Kidney (tissue), 14 donors: ENCODE data around the gene CHFR. TPM values are rescaled to one million over a fixed set of nuclear protein-coding genes. Genes with fewer than 3 reads are reported as not detected.
"Not testable (repeated sequence)": the region's sequence is repeated elsewhere in the genome, so short reads cannot be mapped to it uniquely, and the experiment has no call there.

ENCODE experiments used
- DNase-seq, 5 donors: peaks; one replicate each; pipeline ENCODE4 v3.0.0-alpha.2; 2013 to 2020
- FAIRE-seq: peaks from 2 replicates; lab custom pipeline; 2012; peaks lifted over from hg19 to GRCh38; lab: Jason Lieb, UNC
- H3K27ac ChIP-seq, 2 donors: one replicate each; pipeline ENCODE4 v1.7.0; 2013; ENCODE audit warnings: low read depth in 2 of 2, low read length in 2 of 2, inconsistent platforms in 1 of 2
- H3K27me3 ChIP-seq: one replicate; pipeline ENCODE4 v1.7.1; 2013; ENCODE audit warnings: low read length, inconsistent platforms; ENCODE audit not compliant: control insufficient read depth, insufficient read depth
- H3K36me3 ChIP-seq, 3 donors: one replicate each; pipeline versions ENCODE4 v1.7.0 to v1.7.1; 2013; ENCODE audit warnings: low read length in 3 of 3, control low read depth in 1 of 3, inconsistent platforms in 1 of 3; ENCODE audit not compliant: insufficient read depth in 3 of 3, control insufficient read depth in 2 of 3
- H3K4me1 ChIP-seq, 3 donors: one replicate each; pipeline versions ENCODE4 v1.7.0 to v1.7.1; 2013; ENCODE audit warnings: low read length in 3 of 3, inconsistent platforms in 1 of 3, low read depth in 1 of 3; ENCODE audit not compliant: control insufficient read depth in 2 of 3, insufficient read depth in 2 of 3
- H3K4me3 ChIP-seq, 3 donors: one replicate each; pipeline versions ENCODE4 v1.7.0 to v1.8.1; 2013; ENCODE audit warnings: low read length in 3 of 3, control low read depth in 1 of 3, inconsistent platforms in 1 of 3
- H3K9ac ChIP-seq, 3 donors: one replicate each; pipeline versions ENCODE4 v1.7.0 to v1.7.1; 2013; ENCODE audit warnings: low read length in 3 of 3, control low read depth in 1 of 3, inconsistent platforms in 1 of 3
- H3K9me3 ChIP-seq, 3 donors: one replicate each; pipeline versions ENCODE4 v1.7.0 to v1.7.1; 2013; ENCODE audit warnings: low read length in 3 of 3, control low read depth in 1 of 3, inconsistent platforms in 1 of 3; ENCODE audit not compliant: control insufficient read depth in 2 of 3, insufficient read depth in 1 of 3
- intact Hi-C: fragments of 100-400 bp; cut with DNase I; formaldehyde crosslinking; loops from one replicate; pipeline ENCODE4 v1.11.1; 2022
- polyA plus RNA-seq: library from polyadenylated mRNA; stranded (reverse); fragments of 350-450 nt; fragmentation: Illumina TruSeq; extraction: RNeasy Lipid Tissue Mini Kit (QIAGEN cat#74804); gene quantifications from one replicate; pipeline ENCODE4 v1.2.3, GENCODE V29; 2014; ENCODE audit warnings: low read depth, low replicate concordance; ENCODE audit not compliant: insufficient read depth
- total RNA-seq: library from RNA; stranded (reverse); fragmentation: NEBNext Ultra II Directional; extraction: Animal tissue kit (Norgen Biotek cat#: 25700); gene quantifications from one replicate; pipeline ENCODE4 v1.2.1, GENCODE V29; 2021
- TF ChIP-seq, protein P1 (sequence below): IDR thresholded peaks from 3 replicates; pipeline ENCODE4 v1.5.1; 2012; ENCODE audit warnings: mild to moderate bottlenecking, moderate library complexity, borderline replicate concordance; ENCODE audit not compliant: insufficient read depth; ENCODE audit errors: extremely low read depth
- donor health status: control.
- donor health status: control.
- donor health status: control.
- donor health status: control.
- donor health status: control.
- donor health status: DM: yes; HTN: yes; CAD: no.
- donor health status: Normal renal cell carcinoma (clear cell type).

The CHFR gene
- total and polyA plus RNA-seq, 2 donors from 2014 or later: 8.3 to 37.3 TPM

DNA sequence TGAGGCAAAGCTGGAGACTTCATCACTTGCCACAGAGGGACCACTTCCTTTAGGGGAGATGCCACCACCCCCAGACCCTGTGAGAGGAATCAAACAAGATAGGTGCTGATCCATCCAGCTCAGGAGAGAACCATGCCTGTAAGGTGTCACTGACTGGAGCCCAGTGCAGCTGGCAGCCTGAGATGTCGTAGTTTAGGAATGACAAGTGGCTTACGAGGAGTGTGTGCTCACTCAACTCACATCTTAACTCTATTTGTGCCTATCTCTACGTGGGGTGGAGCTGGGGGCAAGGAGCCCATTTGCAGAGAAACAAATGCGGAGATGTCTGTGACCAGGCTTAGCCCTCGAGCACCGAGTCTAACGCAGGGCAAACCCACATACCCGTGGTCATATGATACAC is 25.8 kb downstream of the CHFR start:
- Histone ChIP-seq H3K27me3 (no peaks in the 10 kb centered on the region), H3K36me3 (peaks cover 4 to 36% (median 25%) of the 10 kb centered on the region in 3 donors), H3K4me1 (no peaks in the 10 kb centered on the region), H3K9ac (no peak overlapping the region), H3K4me3 (no peak overlapping the region), H3K27ac (no peak overlapping the region), H3K9me3 (no peaks in the 10 kb centered on the region)
- intact Hi-C loops: no loop called here
- DNase-seq (no peak), FAIRE-seq (no peak)
- TF ChIP-seq, protein P1, sequence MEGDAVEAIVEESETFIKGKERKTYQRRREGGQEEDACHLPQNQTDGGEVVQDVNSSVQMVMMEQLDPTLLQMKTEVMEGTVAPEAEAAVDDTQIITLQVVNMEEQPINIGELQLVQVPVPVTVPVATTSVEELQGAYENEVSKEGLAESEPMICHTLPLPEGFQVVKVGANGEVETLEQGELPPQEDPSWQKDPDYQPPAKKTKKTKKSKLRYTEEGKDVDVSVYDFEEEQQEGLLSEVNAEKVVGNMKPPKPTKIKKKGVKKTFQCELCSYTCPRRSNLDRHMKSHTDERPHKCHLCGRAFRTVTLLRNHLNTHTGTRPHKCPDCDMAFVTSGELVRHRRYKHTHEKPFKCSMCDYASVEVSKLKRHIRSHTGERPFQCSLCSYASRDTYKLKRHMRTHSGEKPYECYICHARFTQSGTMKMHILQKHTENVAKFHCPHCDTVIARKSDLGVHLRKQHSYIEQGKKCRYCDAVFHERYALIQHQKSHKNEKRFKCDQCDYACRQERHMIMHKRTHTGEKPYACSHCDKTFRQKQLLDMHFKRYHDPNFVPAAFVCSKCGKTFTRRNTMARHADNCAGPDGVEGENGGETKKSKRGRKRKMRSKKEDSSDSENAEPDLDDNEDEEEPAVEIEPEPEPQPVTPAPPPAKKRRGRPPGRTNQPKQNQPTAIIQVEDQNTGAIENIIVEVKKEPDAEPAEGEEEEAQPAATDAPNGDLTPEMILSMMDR: no peak

DNA sequence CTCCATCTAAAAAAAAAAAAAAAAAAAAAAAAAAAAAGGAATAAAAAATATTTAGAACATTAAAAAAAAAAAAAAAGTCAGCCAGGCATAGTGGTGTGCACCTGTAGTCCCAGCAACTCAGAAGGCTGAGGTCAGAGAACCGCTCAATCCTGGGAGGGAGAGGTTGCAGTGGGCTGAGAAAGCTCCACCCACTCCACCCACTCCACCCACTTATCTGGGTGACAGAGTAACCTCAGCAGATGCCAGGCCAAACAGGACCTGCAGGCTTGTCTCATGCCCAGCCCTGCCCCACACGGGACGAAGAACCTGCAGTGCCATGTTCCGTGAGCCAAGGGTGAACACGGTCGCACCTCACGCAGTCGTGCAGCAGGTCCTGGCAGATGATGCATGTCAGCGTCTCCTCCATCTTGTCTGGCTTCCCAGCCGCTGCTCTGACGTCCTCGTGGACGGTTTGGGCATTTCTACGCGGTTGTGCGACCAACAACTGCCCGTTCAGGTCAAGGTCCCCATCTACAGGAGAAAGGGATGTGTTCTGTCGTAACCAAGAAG is 28.6 kb downstream of the CHFR start:
- no peak for DNase-seq
- Histone ChIP-seq H3K9ac (no peak overlapping the region), H3K27ac (no peak overlapping the region), H3K36me3 (peaks cover 4 to 34% (median 34%) of the 10 kb centered on the region in 3 donors), H3K4me3 (no peak overlapping the region), H3K4me1 (no peaks in the 10 kb centered on the region), H3K27me3 (no peaks in the 10 kb centered on the region), H3K9me3 (no peaks in the 10 kb centered on the region)
- FAIRE-seq: no peak
- intact Hi-C loops: no loop called here
- TF ChIP-seq, protein P1: no peak

DNA sequence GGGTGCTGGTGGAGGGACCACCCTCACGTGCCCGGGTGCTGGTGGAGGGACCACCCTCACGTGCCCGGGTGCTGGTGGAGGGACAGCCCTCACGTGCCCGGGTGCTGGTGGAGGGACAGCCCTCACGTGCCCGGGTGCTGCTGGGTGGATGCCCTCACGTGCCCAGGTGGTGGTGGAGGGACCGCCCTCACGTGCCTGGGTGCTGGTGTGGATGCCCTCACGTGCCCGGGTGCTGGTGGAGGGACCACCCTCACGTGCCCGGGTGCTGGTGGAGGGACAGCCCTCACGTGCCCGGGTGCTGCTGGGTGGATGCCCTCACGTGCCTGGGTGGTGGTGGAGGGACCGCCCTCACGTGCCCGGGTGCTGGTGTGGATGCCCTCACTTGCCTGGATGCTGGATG is 30.4 kb downstream of the CHFR start:
- H3K27me3 ChIP-seq, H3K9ac ChIP-seq, intact Hi-C loops, H3K27ac ChIP-seq, DNase-seq, FAIRE-seq, H3K9me3 ChIP-seq, H3K4me1 ChIP-seq, H3K4me3 ChIP-seq: not testable (repeated sequence)
- H3K36me3 ChIP-seq: peaks cover 4 to 46% (median 43%) of the 10 kb centered on the region in 3 donors

DNA sequence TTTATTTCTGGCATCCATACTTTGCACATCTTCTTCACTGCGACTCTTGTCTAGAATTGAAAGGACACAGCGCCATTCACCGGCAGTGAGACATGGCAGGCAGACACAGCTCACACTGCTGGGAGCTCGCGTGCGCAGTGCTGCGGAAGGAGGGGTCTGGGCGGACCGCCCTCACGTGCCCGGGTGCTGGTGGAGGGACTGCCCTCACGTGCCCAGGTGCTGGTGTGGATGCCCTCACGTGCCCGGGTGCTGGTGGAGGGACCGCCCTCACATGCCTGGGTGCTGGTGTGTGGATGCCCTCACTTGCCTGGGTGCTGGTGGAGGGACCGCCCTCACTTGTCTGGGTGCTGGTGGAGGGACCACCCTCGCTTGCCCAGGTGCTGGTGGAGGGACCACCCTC is 30.8 kb downstream of the CHFR start:
- Histone ChIP-seq H3K4me3 (no peak overlapping the region), H3K9me3 (no peaks in the 10 kb centered on the region), H3K9ac (no peak overlapping the region), H3K4me1 (no peaks in the 10 kb centered on the region), H3K27ac (no peak overlapping the region), H3K27me3 (no peaks in the 10 kb centered on the region), H3K36me3 (peaks cover 4 to 44% (median 42%) of the 10 kb centered on the region in 3 donors)
- FAIRE-seq: no peak
- TF ChIP-seq, protein P1: no peak
- intact Hi-C loops: no loop called here
- DNase-seq: no peak

DNA sequence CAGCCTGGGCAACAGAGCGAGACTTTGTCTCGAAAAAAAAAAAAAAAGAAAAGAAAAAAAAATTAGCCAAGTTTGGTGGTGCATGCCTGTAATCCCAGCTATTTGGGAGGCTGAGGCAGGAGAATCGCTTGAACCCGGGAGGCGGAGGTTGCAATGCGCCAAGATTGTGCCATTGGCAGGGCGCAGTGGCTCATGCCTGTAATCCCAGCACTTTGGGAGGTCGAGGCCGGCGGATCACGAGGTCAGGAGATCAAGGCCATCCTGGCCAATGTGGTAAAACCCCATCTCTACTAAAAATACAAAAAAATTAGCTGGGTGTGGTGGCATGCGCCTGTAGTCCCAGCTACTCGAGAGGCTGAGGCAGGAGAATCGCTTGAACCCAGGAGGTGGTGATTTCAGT is 32.2 kb downstream of the CHFR start:
- H3K4me1 ChIP-seq, H3K27me3 ChIP-seq, H3K9ac ChIP-seq, H3K27ac ChIP-seq, H3K9me3 ChIP-seq, H3K4me3 ChIP-seq, DNase-seq, FAIRE-seq, intact Hi-C loops: not testable (repeated sequence)
- peaks cover 4 to 50% (median 42%) of the 10 kb centered on the region in 3 donors for H3K36me3 ChIP-seq
